ENCODE results near the gene ROR2.
A peak's percentile ranks its signal among the peaks of the same experiment; 100 is the strongest.
"Not testable (repeated sequence)": the region's sequence is repeated elsewhere in the genome, so short reads cannot be mapped to it uniquely, and the experiment has no call there.

Gene ROR2

GRCh38 chr9:91562416-91562815 is 387.6 kb downstream of the ROR2 start:
- no peak for DNase-seq

- DNase-seq = no peak
Observed at GRCh38 chr9:91560301-91560700, 389.7 kb downstream of the ROR2 start.

- no peak for DNase-seq
Observed at GRCh38 chr9:91558879-91559278, 391.1 kb downstream of the ROR2 start.

- DNase-seq = no peak
Observed at GRCh38 chr9:91558395-91558794, 391.6 kb downstream of the ROR2 start.

- no peak for DNase-seq
Observed at GRCh38 chr9:91557327-91557726, 392.7 kb downstream of the ROR2 start.

GRCh38 chr9:91555132-91555531 is 394.9 kb downstream of the ROR2 start:
- no peak for DNase-seq

GRCh38 chr9:91549177-91549576 is 400.9 kb downstream of the ROR2 start:
- no peak for DNase-seq

- DNase-seq = no peak
Observed at GRCh38 chr9:91547081-91547480, 402.9 kb downstream of the ROR2 start.

GRCh38 chr9:91546574-91546973 is 403.5 kb downstream of the ROR2 start:
- DNase-seq = no peak

- DNase-seq = no peak
Observed at GRCh38 chr9:91541734-91542133, 408.3 kb downstream of the ROR2 start.

- DNase-seq = not testable (repeated sequence)
Observed at GRCh38 chr9:91540506-91540905, 409.5 kb downstream of the ROR2 start.

- DNase-seq = peak; percentile 12
Observed at GRCh38 chr9:91536211-91536691, 413.8 kb downstream of the ROR2 start.

GRCh38 chr9:91534374-91534773 is 415.7 kb downstream of the ROR2 start:
- DNase-seq = no peak

GRCh38 chr9:91533382-91533781 is 416.6 kb downstream of the ROR2 start:
- no peak for DNase-seq

- no peak for DNase-seq
Observed at GRCh38 chr9:91532325-91532724, 417.7 kb downstream of the ROR2 start.

- no peak for DNase-seq
Observed at GRCh38 chr9:91530829-91531228, 419.2 kb downstream of the ROR2 start.

- no peak for DNase-seq
Observed at GRCh38 chr9:91522481-91522880, 427.5 kb downstream of the ROR2 start.

- DNase-seq = no peak
Observed at GRCh38 chr9:91519520-91520277, 430.3 kb downstream of the ROR2 start.

- DNase-seq = no peak
Observed at GRCh38 chr9:91518462-91518861, 431.6 kb downstream of the ROR2 start.

- DNase-seq = peak; percentile 16
Observed at GRCh38 chr9:91517801-91518200, 432.2 kb downstream of the ROR2 start.

GRCh38 chr9:91517332-91517731 is 432.7 kb downstream of the ROR2 start:
- not testable (repeated sequence) for DNase-seq

- no peak for DNase-seq
Observed at GRCh38 chr9:91516777-91517176, 433.3 kb downstream of the ROR2 start.

- DNase-seq = no peak
Observed at GRCh38 chr9:91516081-91516480, 433.9 kb downstream of the ROR2 start.

GRCh38 chr9:91515074-91515687 is 434.8 kb downstream of the ROR2 start:
- DNase-seq = peak; percentile 59

All from right kidney (tissue), 1 donor.